NCI-H146 (cell line): Measurements from ENCODE around the gene EVC2.
"Not testable (repeated sequence)": the region's sequence is repeated elsewhere in the genome, so short reads cannot be mapped to it uniquely, and the experiment has no call there.

Experiments used
- DNase-seq: peaks from one replicate; lab custom pipeline; 2025; lab: John Stamatoyannopoulos, UW

Gene EVC2

DNA sequence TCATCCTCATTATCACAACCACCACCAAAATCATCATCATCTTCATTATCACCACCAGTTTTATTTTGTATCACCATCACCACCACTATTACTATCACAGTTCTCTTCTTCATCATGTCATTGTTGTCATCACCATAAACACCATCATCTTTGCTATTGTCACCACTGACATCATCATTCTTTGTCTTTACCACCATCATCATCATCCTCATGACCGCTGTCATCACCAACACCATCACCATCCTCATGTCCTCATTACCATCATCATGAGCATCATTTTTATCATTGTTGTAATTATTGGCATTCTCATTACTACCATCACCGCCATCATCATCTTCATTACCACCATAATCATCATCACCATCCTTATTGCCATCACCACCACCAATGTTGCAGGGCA lies 34.0 kb upstream of the EVC2 start:
- no peak for DNase-seq

DNA sequence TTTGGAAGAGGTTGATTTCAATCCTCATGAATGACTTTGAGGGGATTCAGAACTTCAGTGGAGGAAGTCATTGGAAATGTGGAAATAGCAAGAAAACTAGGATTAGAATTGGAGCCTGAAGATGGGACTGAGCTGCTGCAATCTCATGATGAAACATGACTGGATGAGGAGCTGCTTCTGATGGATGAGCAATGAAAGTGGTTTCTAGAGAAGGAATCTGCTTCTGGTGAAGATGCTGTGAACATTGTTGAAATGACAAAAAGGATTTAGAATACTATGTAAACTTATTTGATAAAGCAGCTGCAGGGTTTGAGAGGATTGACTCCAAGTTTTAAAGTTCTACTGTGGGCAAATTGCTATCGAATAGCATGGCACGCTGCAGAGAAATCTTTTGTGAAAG lies 29.7 kb upstream of the EVC2 start:
- no peak for DNase-seq

DNA sequence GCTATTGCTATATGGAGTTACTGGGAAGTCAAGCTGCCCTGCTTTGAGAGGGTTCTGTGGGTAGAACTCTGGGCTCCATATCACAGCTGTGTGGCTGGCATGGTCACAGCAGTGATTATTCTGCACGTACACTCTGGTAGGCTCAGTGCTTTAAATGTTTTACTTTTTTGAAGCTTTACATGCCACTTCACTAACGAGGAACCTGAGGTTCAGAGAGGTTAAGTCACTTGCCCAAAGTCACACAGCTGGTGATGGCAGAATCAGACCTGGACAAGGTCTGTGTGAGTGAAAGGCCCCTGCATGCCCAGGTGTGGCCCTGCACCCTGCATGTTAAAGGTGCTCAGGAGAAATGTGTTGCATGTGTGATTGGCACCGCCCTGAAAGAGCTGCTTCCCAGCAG lies 27.1 kb upstream of the EVC2 start:
- DNase-seq = no peak

DNA sequence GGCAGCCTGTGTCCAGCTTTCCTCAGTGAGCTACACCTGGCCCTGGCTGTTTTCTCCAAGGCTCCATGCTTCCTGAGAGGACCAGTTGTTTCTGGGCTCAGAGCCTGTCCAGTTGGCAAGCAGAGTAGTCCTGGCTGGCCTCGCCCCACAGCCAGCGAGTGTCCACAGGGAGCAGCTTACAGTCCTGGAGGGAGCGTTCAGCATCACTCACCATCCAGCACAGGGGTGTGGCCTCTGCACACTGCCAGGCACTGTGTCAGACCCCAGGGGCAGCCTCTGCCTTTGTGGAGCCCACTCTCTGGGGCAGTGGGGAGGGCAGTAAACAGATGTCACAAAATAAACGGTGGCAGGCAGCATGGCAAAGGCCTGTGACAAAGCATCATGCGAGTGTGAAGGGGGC lies 26.5 kb upstream of the EVC2 start:
- no peak for DNase-seq

DNA sequence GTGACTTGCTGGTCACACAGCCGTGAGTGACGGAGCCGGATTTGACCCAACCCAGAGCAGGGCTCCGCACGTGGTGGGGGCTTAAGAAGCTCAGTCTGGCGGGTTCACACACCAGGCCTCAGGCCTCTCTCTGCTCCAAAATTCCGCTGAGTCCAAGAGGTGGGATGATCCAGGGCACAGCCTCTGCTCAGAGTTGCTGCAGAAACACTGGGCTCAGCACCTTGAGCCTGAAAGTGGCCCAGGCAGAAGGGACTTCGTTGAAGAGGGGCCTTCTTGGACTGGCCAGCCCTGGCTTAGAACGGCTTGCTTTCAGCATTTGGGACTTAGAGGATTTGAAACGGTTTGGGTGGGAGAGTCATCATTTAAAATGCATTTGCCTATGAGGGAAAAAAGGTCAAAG lies 23.8 kb upstream of the EVC2 start:
- no peak for DNase-seq

DNA sequence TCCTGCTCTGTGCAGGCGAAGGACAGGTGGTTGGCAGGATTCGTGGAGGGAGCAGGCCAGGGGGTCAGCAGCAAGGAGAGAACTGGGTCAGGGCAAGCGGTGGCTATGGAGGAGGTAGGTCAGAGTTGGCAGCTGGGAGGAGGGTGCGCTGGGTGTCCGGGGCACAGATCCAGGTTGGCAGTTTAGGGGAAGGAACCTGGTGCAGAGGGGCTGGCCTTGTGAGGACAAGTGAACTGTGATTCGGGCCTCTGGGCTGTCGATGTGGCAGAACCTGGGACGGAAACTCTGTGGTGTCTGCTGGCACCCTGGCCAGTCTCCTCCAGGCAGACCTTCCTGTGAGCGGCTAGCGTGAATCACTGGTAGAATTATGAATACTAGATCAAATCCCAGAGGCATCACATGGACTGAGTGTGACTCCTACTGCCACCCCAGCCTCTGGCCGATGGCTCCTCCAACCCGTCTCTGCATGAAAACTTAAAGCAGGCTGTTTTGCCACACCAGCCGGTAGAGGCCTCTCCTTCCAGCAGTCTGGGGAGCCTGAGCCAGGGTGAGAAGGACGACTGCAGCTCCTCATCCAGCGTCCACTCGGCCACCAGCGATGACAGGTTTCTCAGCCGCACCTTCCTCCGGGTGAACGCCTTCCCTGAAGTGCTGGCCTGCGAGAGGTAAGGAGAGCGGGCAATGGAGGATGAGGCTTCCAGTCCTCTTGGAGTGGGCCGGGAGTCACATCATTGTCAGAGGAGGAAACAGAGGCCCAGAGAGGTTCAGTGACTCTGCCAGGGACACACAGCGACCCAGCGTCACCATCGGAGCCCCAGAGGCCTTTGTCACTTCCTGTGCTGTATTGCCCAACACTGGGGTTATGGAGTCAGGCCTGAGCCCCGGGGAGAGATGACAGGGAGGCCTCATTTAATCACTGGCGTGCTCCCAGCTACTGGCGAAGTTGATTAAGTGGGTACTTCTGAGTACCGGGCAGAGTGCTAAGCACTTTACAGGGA lies 22.9 kb upstream of the EVC2 start:
- DNase-seq = no peak

DNA sequence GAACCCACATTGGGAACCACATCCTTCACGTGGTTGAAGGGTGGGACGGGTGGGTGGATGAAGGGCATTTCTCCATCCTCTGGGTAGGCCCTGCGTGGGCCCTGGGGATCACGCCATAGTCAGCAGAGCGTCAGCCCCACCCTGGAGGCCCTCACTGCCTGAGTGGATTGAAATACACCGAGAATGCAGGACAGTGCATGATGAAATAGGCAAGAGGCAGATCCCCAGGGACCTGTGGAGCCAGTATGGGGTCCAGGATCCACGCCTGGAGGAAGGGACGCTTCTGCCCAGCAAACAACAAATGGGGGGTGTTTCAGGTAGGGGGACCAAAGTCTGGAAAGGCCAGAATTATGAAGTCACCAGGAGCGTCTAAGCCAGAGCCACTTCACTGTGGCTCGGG lies 22.1 kb upstream of the EVC2 start:
- DNase-seq = no peak

DNA sequence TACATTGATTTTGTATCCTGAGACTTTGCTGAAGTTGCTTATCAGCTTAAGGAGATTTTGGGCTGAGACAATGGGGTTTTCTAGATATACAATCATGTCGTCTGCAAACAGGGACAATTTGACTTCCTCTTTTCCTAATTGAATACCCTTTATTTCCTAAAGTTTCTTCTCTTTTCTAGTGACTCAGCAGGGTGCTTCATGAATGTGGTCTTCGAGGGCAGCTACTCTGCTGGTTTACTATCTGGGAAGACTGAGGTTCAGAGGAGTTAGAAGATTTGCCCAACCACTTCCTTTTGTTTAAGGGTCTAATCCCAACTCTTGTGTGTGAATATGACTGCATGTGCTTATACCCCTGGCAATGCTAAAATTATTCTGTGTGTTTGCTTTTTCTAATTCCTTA lies 20.1 kb upstream of the EVC2 start:
- not testable (repeated sequence) for DNase-seq

DNA sequence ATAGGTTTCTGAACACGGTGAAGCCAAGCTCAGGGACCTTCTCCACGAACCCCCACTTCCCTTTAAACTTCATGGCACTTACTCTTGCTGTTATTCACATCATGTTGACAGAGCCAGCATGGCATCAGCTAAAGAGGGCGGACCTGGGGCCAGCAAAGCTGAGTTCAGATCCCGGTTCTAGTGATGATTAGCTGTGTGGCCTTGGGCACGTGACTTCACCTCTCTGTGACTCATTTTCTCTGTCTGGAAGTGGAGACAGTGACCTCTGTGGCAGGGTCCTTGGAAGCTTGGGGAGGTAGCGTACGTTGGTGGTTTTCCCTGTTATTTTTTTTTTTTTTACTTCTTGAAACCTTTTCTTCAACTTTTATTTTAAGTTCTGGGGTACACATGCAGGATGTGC lies 16.0 kb upstream of the EVC2 start:
- no peak for DNase-seq

DNA sequence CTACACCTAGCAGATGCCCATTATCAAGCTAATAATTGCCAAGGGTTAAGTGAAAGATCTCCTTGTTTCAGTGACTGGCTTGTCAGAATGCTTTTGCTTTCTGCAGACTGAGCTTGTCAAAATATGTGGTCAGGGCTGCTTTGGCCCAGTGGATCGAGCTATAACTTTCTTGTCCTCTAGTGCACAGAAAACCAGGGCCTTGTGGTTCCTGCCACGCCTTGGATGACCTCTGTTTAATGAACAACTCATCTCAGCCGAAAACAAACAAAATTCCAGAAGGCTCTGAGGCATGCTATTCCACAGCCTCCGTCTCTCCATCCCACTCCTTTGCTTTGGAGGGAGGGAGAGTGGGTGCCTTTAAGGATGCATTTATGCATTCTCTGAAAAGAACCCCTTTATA lies 14.0 kb upstream of the EVC2 start:
- DNase-seq = no peak

DNA sequence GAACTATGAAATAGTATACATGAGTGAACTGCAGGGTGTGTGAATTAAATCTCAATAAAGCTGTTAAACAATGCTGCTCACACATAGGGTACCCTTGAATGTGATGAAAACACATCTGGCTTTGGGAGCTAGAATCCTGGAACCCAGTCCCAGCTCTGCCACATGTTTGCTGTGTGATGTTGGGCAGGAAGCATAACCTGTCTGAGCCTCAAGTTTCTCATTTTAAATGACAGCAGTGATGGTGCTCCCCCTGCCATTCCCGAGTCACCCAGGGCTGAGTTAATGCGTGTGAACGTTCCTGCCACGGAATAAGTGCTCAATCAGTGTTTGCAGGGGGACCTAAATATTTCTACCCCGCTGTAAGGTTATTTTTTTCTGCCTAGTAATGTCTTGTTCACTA lies 13.6 kb upstream of the EVC2 start:
- no peak for DNase-seq

DNA sequence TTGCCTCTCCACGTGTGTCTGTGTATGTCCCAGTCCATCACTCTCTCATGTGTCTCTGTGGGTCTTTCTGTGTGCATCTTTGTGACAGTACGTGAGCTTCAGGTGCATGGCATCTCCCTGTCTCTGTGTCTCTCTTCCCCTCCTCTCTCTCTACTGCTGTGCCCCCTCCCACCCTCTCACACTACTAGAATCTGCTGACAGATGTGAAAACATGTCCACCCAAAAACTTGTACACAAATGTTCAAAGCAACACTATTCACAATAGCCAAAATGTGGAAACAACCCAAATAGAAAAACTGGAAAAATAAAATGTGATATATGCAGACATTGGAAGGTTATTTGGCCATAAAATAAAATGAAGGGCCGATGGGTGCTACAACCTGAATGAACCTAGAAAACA lies 12.6 kb upstream of the EVC2 start:
- DNase-seq = no peak

DNA sequence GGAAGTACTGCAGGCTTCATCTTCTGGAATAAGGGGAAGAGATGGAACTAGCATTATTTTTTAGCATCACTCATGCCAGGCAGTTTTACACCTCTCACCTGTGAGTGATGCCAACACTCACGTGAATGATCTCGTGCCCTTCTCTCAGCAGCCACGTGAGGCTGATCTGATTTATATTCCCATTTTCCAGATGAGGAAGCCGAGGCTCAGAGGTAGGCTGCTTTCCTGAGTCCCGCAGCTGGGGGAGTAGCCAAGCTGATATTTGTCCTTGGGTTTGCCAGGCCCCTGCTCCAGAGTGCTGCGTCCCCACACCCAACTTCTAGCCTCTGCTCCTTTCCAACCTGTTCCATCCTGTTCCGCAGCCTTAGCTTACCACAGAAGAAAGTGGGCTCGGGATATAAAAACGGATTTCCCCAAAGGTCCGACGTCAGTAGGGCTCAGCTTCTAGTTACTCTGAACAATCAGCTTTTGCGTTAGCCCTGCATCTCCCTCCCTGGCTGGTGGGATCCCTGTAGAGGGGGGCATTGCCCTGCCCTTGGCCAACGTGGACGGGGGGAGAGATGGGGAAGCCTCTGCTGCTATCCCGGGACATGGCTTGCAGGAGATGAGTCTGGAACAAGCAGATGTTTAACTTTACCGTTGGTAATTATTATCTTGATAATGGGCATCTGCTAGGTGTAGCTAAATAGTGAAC lies 11.9 kb upstream of the EVC2 start:
- DNase-seq = no peak

DNA sequence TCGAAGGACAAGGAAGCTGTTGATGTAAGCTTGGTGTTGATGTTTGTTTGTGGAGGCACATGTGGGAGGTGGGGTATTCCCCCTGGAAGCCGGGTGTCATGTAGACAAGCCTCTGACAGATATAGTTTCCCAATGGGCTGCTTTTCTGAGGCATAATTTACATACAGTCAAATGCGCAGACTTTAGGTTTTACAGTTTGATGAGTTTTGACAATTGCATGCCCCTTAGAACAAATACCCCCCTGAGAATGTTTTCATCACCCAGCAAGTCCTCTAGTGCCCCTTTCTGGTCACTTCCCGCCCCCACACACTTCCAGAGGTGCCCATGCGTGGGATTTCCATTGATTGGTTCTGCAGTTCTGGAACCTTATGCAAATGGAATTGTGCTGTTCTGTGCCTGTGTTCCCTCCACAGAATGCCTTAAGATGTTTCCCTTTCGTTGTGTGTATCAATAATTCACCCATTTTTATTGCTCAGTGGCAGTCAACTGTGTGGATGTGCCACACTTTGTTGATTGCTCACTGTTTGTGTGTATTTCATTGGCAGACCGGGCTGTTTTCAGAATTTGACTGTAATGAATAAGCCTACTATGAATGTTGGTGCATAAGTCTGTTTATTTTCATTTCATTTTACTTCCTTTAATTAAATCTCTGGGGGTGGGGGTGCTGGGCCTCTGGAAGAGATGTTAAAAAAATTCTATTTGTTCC lies 11.1 kb upstream of the EVC2 start:
- DNase-seq = no peak

DNA sequence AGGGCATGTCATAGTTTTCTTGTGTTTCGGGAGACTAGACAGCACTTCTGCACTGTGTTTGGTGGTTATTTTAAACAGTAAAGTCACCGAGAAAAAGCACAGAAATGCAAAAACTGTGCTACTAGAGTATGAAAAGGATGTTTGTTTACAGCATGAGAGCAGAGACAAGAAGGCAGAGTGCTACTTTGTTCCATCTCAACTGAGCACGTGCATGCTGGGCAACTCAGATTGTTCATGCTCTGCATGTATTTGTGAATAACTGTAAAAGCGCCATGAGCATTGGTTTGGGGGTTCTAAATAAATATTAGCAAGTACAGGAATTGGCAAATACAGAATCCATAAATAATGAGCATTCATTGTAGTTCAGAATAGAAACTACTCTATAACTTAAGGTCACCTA lies 10.1 kb upstream of the EVC2 start:
- no peak for DNase-seq

DNA sequence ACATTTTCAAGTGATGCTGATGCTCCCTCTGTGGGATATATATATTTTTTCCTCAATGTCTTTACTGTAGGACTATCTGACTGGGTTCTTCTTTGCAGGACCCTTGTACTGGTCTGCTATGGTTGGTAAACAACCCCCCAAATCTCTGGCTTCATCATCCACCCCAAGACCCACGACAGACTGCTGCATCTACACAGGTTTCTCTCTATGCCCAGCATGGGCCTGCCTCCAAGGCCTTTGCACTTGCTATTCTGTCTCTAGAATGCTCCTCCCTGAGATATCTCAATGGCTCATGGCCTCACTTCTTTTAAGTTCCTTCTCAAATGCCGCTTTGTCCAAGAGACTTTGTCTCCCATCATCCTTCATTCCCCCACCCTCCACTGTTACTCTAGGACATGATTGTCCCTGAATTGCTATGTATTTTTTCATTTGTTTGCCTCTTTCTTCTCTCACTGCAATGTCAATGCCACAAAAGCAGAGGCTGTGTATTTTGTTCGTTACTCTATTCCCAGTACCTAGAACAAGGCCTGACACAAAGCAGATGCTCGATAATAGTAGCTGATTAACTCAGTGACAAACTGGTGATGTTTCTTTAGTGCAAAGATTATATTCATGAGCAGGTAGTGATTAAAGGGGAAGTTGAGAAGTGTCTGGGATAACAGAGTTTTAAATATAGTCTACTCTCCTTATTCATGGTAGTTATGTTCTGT lies 9.2 kb upstream of the EVC2 start:
- no peak for DNase-seq

DNA sequence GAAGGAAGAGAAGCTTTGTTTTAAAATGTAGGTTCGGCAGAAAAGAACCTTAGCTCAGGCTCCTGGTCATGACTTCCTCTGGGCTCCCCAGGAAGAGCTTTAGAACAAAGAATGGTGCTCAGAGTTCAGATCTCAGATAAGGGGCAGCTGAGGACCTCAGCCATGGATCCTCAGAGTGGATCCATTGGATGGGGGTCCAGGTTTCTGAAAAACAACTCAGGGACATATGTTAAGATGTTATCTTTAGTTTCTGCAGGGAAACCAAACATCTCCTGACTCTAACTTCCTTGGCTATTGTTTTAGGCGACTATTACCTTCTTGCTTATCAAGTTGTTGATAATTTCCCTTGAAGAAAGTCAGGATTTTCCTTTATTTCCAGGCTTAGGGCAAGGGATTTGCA lies 8.0 kb upstream of the EVC2 start:
- no peak for DNase-seq

DNA sequence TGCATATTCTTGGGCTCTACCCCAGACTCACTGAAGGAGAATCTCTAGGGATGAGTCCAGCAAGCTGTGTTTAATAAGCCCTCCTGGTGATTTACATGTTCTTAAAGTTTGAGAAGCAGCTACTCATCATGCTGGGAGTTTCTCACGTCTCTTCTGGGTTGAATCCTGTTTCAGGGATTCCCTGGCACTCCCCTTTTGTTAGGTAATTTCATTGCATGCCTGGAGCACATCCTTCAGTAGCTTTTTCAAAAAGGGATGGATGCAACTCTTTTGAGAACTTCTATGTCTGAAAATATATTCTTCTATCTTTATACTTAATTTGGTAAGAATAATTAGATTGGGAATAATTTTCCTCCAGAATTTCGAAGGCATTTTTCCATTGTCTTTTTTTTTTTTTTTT lies 7.0 kb upstream of the EVC2 start:
- DNase-seq = no peak

DNA sequence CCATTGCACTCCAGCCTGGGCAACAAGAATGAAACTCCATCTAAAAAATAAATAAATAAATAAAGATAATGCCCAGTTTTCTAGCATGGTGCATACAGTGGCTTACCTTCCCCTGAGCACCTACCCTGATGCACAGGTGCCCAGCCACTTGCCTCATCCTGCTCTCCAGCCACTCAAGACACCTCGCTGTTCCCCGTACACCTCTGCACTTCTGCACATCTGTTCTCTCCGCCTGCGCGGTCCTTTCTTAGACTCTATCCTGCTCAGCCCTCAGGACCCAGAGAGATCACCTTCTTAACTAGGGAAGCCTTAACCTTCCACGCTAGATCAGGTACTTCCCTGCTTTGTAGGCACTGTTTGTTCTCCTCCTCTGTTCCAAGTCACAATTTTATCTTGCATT lies 5.5 kb upstream of the EVC2 start:
- no peak for DNase-seq

DNA sequence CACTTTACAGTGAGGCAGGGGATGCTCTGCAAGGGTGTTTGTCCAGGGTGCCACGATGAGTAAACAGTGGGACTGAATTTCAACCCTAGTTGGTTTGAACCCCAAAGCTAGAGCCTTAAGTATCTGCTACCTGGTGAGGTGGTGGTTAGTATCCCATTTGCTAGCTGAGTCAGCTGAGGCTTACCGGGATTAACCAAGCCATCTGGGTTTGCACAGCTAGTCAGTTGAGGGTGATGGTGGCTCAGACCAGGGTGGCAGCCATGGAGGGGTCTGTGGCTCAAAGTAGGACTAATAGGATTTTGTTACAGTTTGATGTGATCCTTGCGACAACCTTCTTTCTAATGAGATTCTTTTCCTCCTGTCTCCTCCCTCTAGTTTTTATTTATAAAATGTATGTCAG lies 4.6 kb upstream of the EVC2 start:
- no peak for DNase-seq

DNA sequence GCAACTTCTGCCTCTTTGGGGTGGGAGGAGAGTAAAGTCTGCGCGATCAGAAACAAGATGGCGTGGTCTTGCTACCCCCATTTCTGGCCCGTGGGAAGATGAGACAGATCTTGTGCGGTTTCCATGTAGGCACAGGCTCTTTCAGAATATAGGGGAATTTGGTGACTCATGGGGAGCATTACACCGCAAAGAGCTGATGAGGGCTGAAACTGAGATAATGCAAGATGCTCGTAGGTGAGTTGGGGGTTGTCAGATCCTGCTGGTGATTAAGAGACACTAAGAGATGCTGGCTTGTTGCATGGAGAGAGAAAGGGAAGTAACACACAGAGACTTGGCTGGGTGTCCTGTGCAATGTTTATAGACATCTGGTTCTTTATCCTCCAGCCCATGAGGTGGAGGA lies 4.2 kb upstream of the EVC2 start:
- no peak for DNase-seq

DNA sequence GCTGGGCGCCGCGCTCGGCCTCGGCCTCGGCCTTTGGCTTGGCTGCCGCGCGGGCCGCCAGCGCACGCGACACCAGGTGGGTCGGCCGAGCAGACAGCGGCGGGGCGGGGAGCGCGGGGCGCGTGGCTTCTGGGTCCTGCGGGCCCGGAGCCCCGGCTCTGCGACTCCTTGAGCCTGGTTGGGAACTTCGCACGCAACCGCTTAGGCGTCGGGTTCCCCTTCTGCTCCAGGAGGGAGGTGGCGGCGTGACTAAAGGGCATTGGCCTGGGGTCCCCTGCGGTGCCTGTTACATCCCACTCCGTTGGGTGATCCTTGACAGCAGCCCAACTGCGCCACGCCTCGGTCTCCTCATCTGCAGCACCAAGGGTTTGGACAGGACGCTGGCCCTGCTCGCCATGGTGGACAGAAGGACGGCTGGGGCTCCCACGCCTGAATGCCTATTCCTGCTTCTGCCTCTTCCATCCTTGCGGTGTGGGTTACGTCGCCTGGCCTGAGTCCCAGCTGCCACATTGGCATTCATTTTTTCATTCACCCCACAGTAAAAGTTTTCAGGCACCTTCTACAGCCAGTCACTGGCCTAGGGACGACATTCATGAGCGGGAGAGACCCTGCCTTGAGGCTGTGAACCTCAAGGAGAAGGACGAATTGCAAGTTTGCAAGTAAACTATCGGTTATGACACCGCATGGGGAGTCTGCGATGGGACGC lies 3.3 kb upstream of the EVC2 start:
- DNase-seq = peak; percentile 43
